ENCODE data around the gene SLC39A6.

DNA sequence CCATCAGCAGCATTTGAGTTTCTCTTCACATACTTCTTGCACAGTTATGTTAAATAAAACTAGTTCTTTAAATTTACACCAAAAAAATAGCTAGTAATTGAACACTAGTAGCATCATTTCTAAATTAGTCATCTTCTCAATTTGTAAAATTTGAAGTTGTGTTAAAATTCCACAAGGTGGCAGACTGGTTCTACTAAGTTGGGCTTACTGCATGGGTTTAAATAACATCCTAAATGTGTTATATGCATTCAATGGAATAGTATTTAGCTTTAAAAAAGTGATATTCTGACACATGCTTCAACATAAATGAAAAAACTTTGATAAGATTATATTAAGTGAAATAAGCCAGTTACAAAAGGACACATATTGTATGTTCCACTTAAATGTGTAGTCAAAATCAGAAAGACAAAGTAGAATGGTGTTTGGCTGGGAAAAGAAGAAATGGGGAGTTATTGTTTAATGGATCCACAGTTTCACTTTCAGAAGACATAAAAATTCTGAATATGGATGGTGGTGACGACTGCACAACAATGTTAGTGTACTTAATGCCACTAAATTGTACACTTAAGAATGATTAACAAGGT lies 33.1 kb downstream of the SLC39A6 start:
- TF ChIP-seq, protein P1, sequence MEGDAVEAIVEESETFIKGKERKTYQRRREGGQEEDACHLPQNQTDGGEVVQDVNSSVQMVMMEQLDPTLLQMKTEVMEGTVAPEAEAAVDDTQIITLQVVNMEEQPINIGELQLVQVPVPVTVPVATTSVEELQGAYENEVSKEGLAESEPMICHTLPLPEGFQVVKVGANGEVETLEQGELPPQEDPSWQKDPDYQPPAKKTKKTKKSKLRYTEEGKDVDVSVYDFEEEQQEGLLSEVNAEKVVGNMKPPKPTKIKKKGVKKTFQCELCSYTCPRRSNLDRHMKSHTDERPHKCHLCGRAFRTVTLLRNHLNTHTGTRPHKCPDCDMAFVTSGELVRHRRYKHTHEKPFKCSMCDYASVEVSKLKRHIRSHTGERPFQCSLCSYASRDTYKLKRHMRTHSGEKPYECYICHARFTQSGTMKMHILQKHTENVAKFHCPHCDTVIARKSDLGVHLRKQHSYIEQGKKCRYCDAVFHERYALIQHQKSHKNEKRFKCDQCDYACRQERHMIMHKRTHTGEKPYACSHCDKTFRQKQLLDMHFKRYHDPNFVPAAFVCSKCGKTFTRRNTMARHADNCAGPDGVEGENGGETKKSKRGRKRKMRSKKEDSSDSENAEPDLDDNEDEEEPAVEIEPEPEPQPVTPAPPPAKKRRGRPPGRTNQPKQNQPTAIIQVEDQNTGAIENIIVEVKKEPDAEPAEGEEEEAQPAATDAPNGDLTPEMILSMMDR (IDR thresholded peaks at IDR 0.05; ENCODE audit: poor library complexity, severe bottlenecking), result peak; percentile 75
- TF ChIP-seq EP300 (conservative IDR thresholded peaks at IDR 0.05; ENCODE audit: poor library complexity, severe bottlenecking), result no peak
- TF ChIP-seq RAD21 (conservative IDR thresholded peaks at IDR 0.05), result peak; percentile 78
- TF ChIP-seq MXI1 (conservative IDR thresholded peaks at IDR 0.05; ENCODE audit: poor library complexity, severe bottlenecking), result no peak
- peak; percentile 78 for TF ChIP-seq SMC3 (conservative IDR thresholded peaks at IDR 0.05; ENCODE audit: poor library complexity)
